CD14-positive monocyte (primary cell): ENCODE data around the gene TDRD5. TPM values are rescaled to one million over a fixed set of nuclear protein-coding genes. Genes with fewer than 3 reads are reported as not detected.

Experiments used
- DNase-seq, 3 donors: peaks; one replicate each; pipeline ENCODE4 v3.0.0-alpha.2; 2011 to 2022
- H2AFZ ChIP-seq: 2 replicates; pipeline ENCODE4 v1.6.0; 2012; ENCODE audit warnings: mild to moderate bottlenecking, low read depth, low read length, inconsistent platforms; ENCODE audit not compliant: insufficient read depth, poor library complexity, severe bottlenecking
- H3K27ac ChIP-seq, 2 donors: 1 replicate in 1 of 2; 2 replicates in 1 of 2; pipeline ENCODE4 v1.5.1; 2012 to 2013; ENCODE audit warnings: low read length in 2 of 2, control low read depth in 1 of 2, inconsistent platforms in 1 of 2, low read depth in 1 of 2, mild to moderate bottlenecking in 1 of 2
- H3K27me3 ChIP-seq, 2 donors: one replicate each; pipeline versions ENCODE4 v1.6.0 to v1.6.1; 2011 to 2013; ENCODE audit warnings: low read length in 2 of 2; ENCODE audit not compliant: control insufficient read depth in 2 of 2, insufficient read depth in 2 of 2
- H3K36me3 ChIP-seq, 2 donors: replicated peaks in 1 of 2; 1 replicate in 1 of 2; 2 replicates in 1 of 2; pipeline versions ENCODE4 v1.5.1 to v1.6.1; 2012 to 2013; ENCODE audit warnings: low read length in 2 of 2, control low read depth in 1 of 2, inconsistent platforms in 1 of 2, mild to moderate bottlenecking in 1 of 2; ENCODE audit not compliant: insufficient read depth in 2 of 2, control insufficient read depth in 1 of 2
- H3K4me1 ChIP-seq, 2 donors: 1 replicate in 1 of 2; 2 replicates in 1 of 2; pipeline versions ENCODE4 v1.5.1 to v1.6.1; 2012 to 2013; ENCODE audit warnings: low read length in 2 of 2, control low read depth in 1 of 2, inconsistent platforms in 1 of 2, mild to moderate bottlenecking in 1 of 2, moderate library complexity in 1 of 2; ENCODE audit not compliant: insufficient read depth in 2 of 2, control insufficient read depth in 1 of 2
- H3K4me2 ChIP-seq: replicated peaks from 2 replicates; pipeline ENCODE3; 2012; ENCODE audit warnings: low read length, moderate library complexity, mild to moderate bottlenecking; ENCODE audit not compliant: poor library complexity, severe bottlenecking; ENCODE audit errors: extremely low read depth
- H3K4me3 ChIP-seq, 3 experiments: fragments of 200-600 bp in 1 of 3; sonication (generic) in 1 of 3; replicated peaks in 1 of 3; 1 replicate in 2 of 3; 2 replicates in 1 of 3; pipeline ENCODE4 v1.5.1; 2011 to 2013; ENCODE audit warnings: low read length in 3 of 3, mild to moderate bottlenecking in 3 of 3, control low read depth in 2 of 3, low read depth in 2 of 3, inconsistent platforms in 1 of 3, moderate library complexity in 1 of 3
- H3K79me2 ChIP-seq: 2 replicates; pipeline ENCODE4 v1.6.0; 2012; ENCODE audit warnings: mild to moderate bottlenecking, control low read depth, inconsistent platforms, low read length, moderate library complexity; ENCODE audit not compliant: insufficient read depth
- H3K9ac ChIP-seq: 2 replicates; pipeline ENCODE4 v1.6.0; 2017; ENCODE audit warnings: low read length, mild to moderate bottlenecking; ENCODE audit not compliant: insufficient read depth, poor library complexity, severe bottlenecking
- H3K9me3 ChIP-seq, 2 donors: replicated peaks in 1 of 2; 1 replicate in 1 of 2; 2 replicates in 1 of 2; pipeline versions ENCODE4 v1.5.1 to v1.6.1; 2012 to 2013; ENCODE audit warnings: low read length in 2 of 2, control low read depth in 1 of 2; ENCODE audit not compliant: control insufficient read depth in 1 of 2, insufficient read depth in 1 of 2
- H4K20me1 ChIP-seq: 2 replicates; pipeline ENCODE4 v1.6.0; 2012; ENCODE audit warnings: mild to moderate bottlenecking, low read length, control low read depth, moderate library complexity; ENCODE audit not compliant: insufficient read depth
- H3K27ac Mint-ChIP-seq, 7 donors: one replicate each; pipeline ENCODE4 v1.8.0; 2020; ENCODE audit warnings: mild to moderate bottlenecking in 7 of 7, mixed read lengths in 7 of 7, moderate library complexity in 6 of 7, inconsistent platforms in 2 of 7
- H3K27me3 Mint-ChIP-seq, 3 donors: one replicate each; pipeline ENCODE4 v1.8.0; 2021 to 2022; ENCODE audit warnings: low read depth in 3 of 3, mild to moderate bottlenecking in 3 of 3, mixed read lengths in 3 of 3, moderate library complexity in 3 of 3, inconsistent platforms in 1 of 3
- H3K36me3 Mint-ChIP-seq, 2 donors: one replicate each; pipeline ENCODE4 v1.8.0; 2020; ENCODE audit warnings: mixed read lengths in 2 of 2, inconsistent platforms in 1 of 2, mild to moderate bottlenecking in 1 of 2
- H3K4me1 Mint-ChIP-seq: one replicate; pipeline ENCODE4 v1.8.0; 2020; ENCODE audit warnings: mild to moderate bottlenecking, mixed read lengths
- H3K4me3 Mint-ChIP-seq, 2 donors: one replicate each; pipeline ENCODE4 v1.8.0; 2020; ENCODE audit warnings: mild to moderate bottlenecking in 2 of 2, mixed read lengths in 2 of 2, moderate library complexity in 1 of 2
- H3K9me3 Mint-ChIP-seq, 7 donors: one replicate each; pipeline ENCODE4 v1.8.0; 2020 to 2022; ENCODE audit warnings: mixed read lengths in 7 of 7, mild to moderate bottlenecking in 6 of 7, moderate library complexity in 6 of 7, inconsistent platforms in 2 of 7
- WGBS: methylation state at CpG from one replicate; pipeline ENCODE4 v1.1.5; 2013; ENCODE audit warnings: missing lambda C conversion rate; ENCODE audit not compliant: insufficient coverage; 5-methylcytosine and 5-hydroxymethylcytosine counted together
- intact Hi-C, 2 donors: fragments of 100-400 bp; cut with micrococcal nuclease; formaldehyde crosslinking; loops; one replicate each; pipeline versions ENCODE4 v1.15.0 to v1.15.1; 2023
- polyA plus RNA-seq, 3 donors: library from polyadenylated mRNA; depleted of rRNA in 1 of 3; unstranded in 2 of 3; stranded (reverse) in 1 of 3; fragments of 300-500 nt in 2 of 3; fragments of >200 nt in 1 of 3; fragmentation: Illumina TruSeq in 2 of 3; gene quantifications; 1 replicate in 2 of 3; 2 replicates in 1 of 3; pipeline ENCODE4 v1.2.3, GENCODE V29; 2012 to 2021
- TF ChIP-seq, protein P1 (sequence below): fragments of 200-600 bp; IDR thresholded peaks from one replicate; pipeline ENCODE4 v1.8.0; 2022; ENCODE audit warnings: antibody characterized with exemption, mild to moderate bottlenecking

The TDRD5 gene
- polyA plus RNA-seq, 3 donors, result not detected

GRCh38 chr1:179728271-179728670, 136.6 kb downstream of the TDRD5 start:
- H3K27me3 Mint-ChIP-seq, result peaks cover 0 to 8% (median 4%) of the 10 kb centered on the region in 3 donors
- no CpG with 5 or more reads among the region's 2 CpGs for WGBS

DNA sequence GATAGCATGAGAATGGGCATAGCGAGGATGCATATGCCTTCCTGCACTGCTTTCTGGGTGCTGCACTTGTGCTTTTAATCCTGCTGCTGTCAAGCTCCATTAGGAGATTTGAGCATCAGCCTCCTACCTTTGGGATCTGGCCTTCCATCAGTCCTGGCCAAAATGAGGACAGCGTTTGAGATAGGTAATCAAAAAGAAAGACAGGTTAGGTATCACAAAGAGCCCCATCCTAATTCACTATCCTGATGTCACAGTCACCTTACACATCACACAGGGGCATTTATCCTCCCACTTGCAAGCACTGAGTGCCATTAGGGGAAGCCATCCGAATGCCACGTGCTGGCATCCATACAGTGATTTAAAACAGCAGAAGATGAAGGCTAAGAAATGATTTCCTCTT, 138.2 kb downstream of the TDRD5 start:
- Mint-ChIP-seq H3K4me3 (no peak overlapping the region), H3K9me3 (no peaks in the 10 kb centered on the region), H3K27me3 (peaks cover 0 to 5% (median 4%) of the 10 kb centered on the region in 3 donors), H3K4me1 (no peaks in the 10 kb centered on the region), H3K36me3 (no peaks in the 10 kb centered on the region), H3K27ac (no peak overlapping the region)
- TF ChIP-seq, protein P1, sequence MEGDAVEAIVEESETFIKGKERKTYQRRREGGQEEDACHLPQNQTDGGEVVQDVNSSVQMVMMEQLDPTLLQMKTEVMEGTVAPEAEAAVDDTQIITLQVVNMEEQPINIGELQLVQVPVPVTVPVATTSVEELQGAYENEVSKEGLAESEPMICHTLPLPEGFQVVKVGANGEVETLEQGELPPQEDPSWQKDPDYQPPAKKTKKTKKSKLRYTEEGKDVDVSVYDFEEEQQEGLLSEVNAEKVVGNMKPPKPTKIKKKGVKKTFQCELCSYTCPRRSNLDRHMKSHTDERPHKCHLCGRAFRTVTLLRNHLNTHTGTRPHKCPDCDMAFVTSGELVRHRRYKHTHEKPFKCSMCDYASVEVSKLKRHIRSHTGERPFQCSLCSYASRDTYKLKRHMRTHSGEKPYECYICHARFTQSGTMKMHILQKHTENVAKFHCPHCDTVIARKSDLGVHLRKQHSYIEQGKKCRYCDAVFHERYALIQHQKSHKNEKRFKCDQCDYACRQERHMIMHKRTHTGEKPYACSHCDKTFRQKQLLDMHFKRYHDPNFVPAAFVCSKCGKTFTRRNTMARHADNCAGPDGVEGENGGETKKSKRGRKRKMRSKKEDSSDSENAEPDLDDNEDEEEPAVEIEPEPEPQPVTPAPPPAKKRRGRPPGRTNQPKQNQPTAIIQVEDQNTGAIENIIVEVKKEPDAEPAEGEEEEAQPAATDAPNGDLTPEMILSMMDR, result no peak
- 90% methylated on average over 3 of the region's 4 CpGs for WGBS
- no peak overlapping the region for H3K4me3 ChIP-seq
- H3K4me1 ChIP-seq, result no peaks in the 10 kb centered on the region
- no peaks in the 10 kb centered on the region for H4K20me1 ChIP-seq
- DNase-seq, result no peak
- H3K4me2 ChIP-seq, result no peak overlapping the region
- intact Hi-C loops, result no loop called here
- no peak overlapping the region for H3K9ac ChIP-seq
- no peaks in the 10 kb centered on the region for H3K9me3 ChIP-seq
- no peaks in the 10 kb centered on the region for H3K36me3 ChIP-seq
- no peak overlapping the region for H2AFZ ChIP-seq
- H3K27me3 ChIP-seq, result peaks cover 8 to 16% of the 10 kb centered on the region in 2 donors
- H3K79me2 ChIP-seq, result no peaks in the 10 kb centered on the region
- H3K27ac ChIP-seq, result no peak overlapping the region

More at GRCh38 chr1:179728271-179728670, 136.6 kb downstream of the TDRD5 start:
- no peaks in the 10 kb centered on the region for H3K9me3 ChIP-seq
- H3K4me1 ChIP-seq, result no peaks in the 10 kb centered on the region
- DNase-seq, result no peak
- H3K27me3 ChIP-seq, result peaks cover 8 to 16% of the 10 kb centered on the region in 2 donors
- H3K36me3 ChIP-seq, result no peaks in the 10 kb centered on the region
- intact Hi-C loops, result no loop called here
- no peak overlapping the region for H3K27ac ChIP-seq
- H2AFZ ChIP-seq, result no peak overlapping the region
- no peaks in the 10 kb centered on the region for H3K4me1 Mint-ChIP-seq
- H3K9ac ChIP-seq, result no peak overlapping the region
- no peak overlapping the region for H3K4me2 ChIP-seq
- no peaks in the 10 kb centered on the region for H4K20me1 ChIP-seq
- H3K4me3 ChIP-seq, result no peak overlapping the region
- TF ChIP-seq, protein P1, result no peak
- no peak overlapping the region for H3K4me3 Mint-ChIP-seq
- H3K79me2 ChIP-seq, result no peaks in the 10 kb centered on the region
- H3K27ac Mint-ChIP-seq, result no peak overlapping the region
- no peaks in the 10 kb centered on the region for H3K36me3 Mint-ChIP-seq
- H3K9me3 Mint-ChIP-seq, result peaks cover 0 to 3% (median 2%) of the 10 kb centered on the region in 7 donors
